Adipocyte (in vitro differentiated cells): Measurements from ENCODE around the gene WTIP.
"Not testable (repeated sequence)": the region's sequence is repeated elsewhere in the genome, so short reads cannot be mapped to it uniquely, and the experiment has no call there.

ENCODE experiments used
- DNase-seq: peaks from one replicate; pipeline ENCODE4 v3.0.0-alpha.2; 2015; ENCODE audit warnings: low read depth
- H3K27me3 ChIP-seq: replicated peaks from 2 replicates; pipeline ENCODE4 v1.7.0; 2013; ENCODE audit warnings: mild to moderate bottlenecking, low read length, moderate library complexity; ENCODE audit not compliant: control insufficient read depth, insufficient read depth
- H3K36me3 ChIP-seq: 2 replicates; pipeline ENCODE4 v1.7.0; 2013; ENCODE audit warnings: low read length, mild to moderate bottlenecking, moderate library complexity; ENCODE audit not compliant: control insufficient read depth, insufficient read depth, severe bottlenecking
- H3K4me1 ChIP-seq: 2 replicates; pipeline ENCODE4 v1.7.0; 2013; ENCODE audit warnings: mild to moderate bottlenecking, low read length, moderate library complexity; ENCODE audit not compliant: control insufficient read depth, insufficient read depth
- H3K4me3 ChIP-seq: 2 replicates; pipeline ENCODE4 v1.7.0; 2013; ENCODE audit warnings: mild to moderate bottlenecking, low read length, moderate library complexity
- H3K9ac ChIP-seq: 2 replicates; pipeline ENCODE4 v1.7.0; 2013; ENCODE audit warnings: mild to moderate bottlenecking, low read length, moderate library complexity
- H3K9me3 ChIP-seq: 2 replicates; pipeline ENCODE4 v1.7.0; 2013; ENCODE audit warnings: mild to moderate bottlenecking, low read length, moderate library complexity; ENCODE audit not compliant: control insufficient read depth

WTIP gene

DNA sequence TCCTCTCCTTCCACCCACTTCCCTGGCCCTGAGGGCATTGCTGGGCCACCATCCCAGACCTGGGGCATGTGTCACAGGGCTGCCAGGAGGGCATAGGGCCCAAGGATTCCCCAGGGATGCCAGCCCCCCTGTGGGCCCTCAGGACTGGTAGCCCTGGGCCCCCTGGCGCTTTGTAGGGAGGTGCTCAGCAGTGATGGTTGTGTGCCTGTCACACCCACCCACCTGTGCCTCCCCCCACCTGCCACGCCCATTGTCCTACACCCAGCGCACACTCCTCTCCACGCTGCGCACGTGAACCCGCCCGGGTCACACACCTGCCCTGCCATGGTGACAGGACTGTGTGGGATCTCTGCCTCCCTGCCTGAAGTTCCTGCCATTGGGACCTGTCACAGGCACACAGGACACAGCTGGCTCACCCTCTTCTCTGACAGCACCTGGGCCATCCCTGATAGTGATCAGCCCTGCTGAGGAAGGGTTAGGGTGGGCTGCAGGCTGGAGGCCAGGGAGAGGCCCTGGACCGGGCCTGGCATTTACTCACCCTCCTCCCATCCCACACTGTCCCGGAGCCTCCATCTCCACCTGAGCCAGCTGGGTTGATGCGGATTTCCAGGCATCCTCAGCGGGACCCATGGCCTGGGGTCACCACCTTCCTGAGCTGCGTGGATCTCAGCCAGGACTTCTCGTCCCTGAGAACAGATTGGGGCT is 23.9 kb downstream of the WTIP start:
- Histone ChIP-seq H3K4me3 (no peak overlapping the region), H3K27me3 (no peaks in the 10 kb centered on the region), H3K9me3 (no peaks in the 10 kb centered on the region), H3K4me1 (peaks cover 28% of the 10 kb centered on the region), H3K36me3 (no peaks in the 10 kb centered on the region), H3K9ac (no peak overlapping the region)
- DNase-seq = no peak

- Histone ChIP-seq H3K9ac (no peak overlapping the region), H3K4me1 (peaks cover 28% of the 10 kb centered on the region), H3K27me3 (no peaks in the 10 kb centered on the region), H3K36me3 (no peaks in the 10 kb centered on the region), H3K9me3 (peaks cover 3% of the 10 kb centered on the region), H3K4me3 (no peak overlapping the region)
- DNase-seq = no peak
Measured at GRCh38 chr19:34506026-34506370, 24.4 kb downstream of the WTIP start.

GRCh38 chr19:34507414-34508067 is 26.0 kb downstream of the WTIP start:
- DNase-seq = no peak
- H3K36me3 ChIP-seq = no peaks in the 10 kb centered on the region
- H3K4me3 ChIP-seq = no peak overlapping the region
- no peak overlapping the region for H3K9ac ChIP-seq
- H3K4me1 ChIP-seq = peaks cover 20% of the 10 kb centered on the region
- H3K27me3 ChIP-seq = no peaks in the 10 kb centered on the region
- peaks cover 7% of the 10 kb centered on the region for H3K9me3 ChIP-seq

DNA sequence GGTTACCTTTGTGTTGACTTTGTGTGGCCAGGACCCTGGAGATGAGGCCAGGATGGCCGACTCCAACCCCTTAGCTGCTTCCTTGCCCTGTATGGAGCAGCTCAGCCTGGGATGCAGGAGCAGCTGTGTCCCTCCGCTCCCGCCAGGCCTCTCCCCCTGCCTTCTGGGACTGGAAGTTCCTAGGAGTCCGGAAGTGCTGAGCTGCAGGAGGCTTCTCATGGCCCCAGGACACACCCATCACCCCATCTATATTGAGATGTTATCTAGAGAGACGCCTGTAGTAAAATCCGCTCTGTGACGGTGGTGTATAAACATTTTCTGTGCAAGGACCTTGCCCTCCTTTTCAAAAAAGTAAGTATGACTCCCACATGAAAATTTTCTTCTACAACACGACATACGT is 27.0 kb downstream of the WTIP start:
- H3K27me3 ChIP-seq = no peaks in the 10 kb centered on the region
- H3K9me3 ChIP-seq = peaks cover 7% of the 10 kb centered on the region
- H3K9ac ChIP-seq = no peak overlapping the region
- H3K4me3 ChIP-seq = no peak overlapping the region
- H3K4me1 ChIP-seq = peaks cover 10% of the 10 kb centered on the region
- no peak for DNase-seq
- H3K36me3 ChIP-seq = no peaks in the 10 kb centered on the region

- not testable (repeated sequence) for H3K27me3 ChIP-seq, H3K9ac ChIP-seq, DNase-seq, H3K4me1 ChIP-seq, H3K9me3 ChIP-seq, H3K36me3 ChIP-seq, H3K4me3 ChIP-seq
Measured at GRCh38 chr19:34510904-34511303, 29.3 kb downstream of the WTIP start.

DNA sequence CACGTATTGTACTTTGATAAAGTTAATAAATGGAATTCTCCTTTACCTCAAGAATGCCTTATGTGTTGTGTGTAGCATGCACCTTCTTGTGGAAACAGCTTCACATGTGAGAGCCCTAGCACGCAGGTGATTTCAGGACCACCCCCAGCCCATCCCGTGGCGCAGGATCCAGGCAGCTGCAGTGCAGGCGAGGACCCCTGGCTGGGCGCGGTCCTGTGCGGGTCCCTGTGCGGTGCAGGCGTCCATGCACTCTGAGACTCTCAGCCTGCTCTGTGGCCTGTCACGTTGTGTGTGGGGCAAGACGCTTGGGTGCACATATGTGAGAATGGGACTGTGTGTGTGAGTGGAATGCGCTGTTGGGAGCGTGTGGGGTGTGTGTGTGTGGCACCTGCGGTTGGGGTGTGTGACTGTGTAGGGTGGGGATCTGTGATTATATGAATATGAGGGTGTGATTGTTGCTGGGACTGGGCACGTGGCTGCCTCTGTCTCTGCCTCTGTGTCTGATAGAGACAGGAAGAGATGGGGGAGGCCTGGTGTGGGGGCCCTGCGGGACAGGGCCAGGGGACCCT is 30.8 kb downstream of the WTIP start:
- peaks cover 7% of the 10 kb centered on the region for H3K9me3 ChIP-seq
- H3K27me3 ChIP-seq = no peaks in the 10 kb centered on the region
- DNase-seq = no peak
- H3K4me3 ChIP-seq = no peak overlapping the region
- H3K4me1 ChIP-seq = no peaks in the 10 kb centered on the region
- no peak overlapping the region for H3K9ac ChIP-seq
- no peaks in the 10 kb centered on the region for H3K36me3 ChIP-seq

DNA sequence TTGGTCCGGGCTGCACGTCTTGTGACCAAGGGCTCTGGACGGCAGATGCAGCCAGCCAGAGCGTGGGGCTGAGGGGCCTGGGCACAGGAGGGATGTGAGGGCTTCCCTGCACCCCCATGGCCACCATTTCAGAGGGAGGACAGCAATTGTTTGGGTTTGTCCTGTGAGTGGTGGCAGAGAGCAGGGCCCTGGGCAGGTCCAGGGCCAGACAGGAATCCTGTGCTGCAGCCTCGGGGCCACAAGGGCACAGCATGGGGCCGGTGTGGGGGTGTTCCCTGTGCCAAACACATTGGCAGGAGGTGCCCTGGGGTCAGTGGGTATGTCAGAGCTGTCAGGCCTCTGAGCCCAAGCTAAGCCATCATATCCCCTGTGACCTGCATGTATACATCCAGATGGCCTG is 32.2 kb downstream of the WTIP start:
- Histone ChIP-seq H3K4me1 (no peaks in the 10 kb centered on the region), H3K9me3 (peaks cover 7% of the 10 kb centered on the region), H3K4me3 (no peak overlapping the region), H3K36me3 (no peaks in the 10 kb centered on the region), H3K9ac (no peak overlapping the region), H3K27me3 (no peaks in the 10 kb centered on the region)
- no peak for DNase-seq

GRCh38 chr19:34519602-34520001 is 38.0 kb downstream of the WTIP start:
- Histone ChIP-seq H3K36me3 (no peaks in the 10 kb centered on the region), H3K9me3 (peaks cover 6% of the 10 kb centered on the region), H3K4me3 (no peak overlapping the region), H3K27me3 (no peaks in the 10 kb centered on the region), H3K4me1 (no peaks in the 10 kb centered on the region), H3K9ac (no peak overlapping the region)
- DNase-seq = no peak

DNA sequence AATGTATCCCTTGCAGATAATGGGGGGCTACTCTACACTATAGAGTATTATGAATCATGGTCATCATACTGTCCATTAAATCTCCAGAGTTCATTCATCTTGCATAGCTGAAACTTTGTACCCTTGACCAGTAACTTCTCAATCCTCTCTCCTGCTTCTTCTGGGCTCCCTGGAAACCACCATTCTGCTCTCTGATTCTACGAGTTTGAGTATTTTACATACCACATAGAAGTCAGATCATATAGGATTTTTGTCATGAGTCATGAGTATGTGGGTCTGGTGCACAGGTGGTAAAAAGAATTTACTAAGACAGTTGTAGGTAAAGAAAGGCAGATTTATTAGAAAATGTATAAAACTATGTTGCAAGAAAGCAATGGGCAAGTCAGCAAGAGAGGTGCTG is 41.9 kb downstream of the WTIP start:
- no peak for DNase-seq
- H3K9ac ChIP-seq = no peak overlapping the region
- peaks cover 6% of the 10 kb centered on the region for H3K9me3 ChIP-seq
- H3K36me3 ChIP-seq = no peaks in the 10 kb centered on the region
- no peaks in the 10 kb centered on the region for H3K4me1 ChIP-seq
- H3K27me3 ChIP-seq = no peaks in the 10 kb centered on the region
- H3K4me3 ChIP-seq = no peak overlapping the region

GRCh38 chr19:34525001-34525400 is 43.4 kb downstream of the WTIP start:
- Histone ChIP-seq H3K36me3 (no peaks in the 10 kb centered on the region), H3K4me1 (no peaks in the 10 kb centered on the region), H3K27me3 (no peaks in the 10 kb centered on the region), H3K4me3 (no peak overlapping the region), H3K9ac (no peak overlapping the region), H3K9me3 (peaks cover 9% of the 10 kb centered on the region)
- no peak for DNase-seq

GRCh38 chr19:34534206-34534605 is 52.6 kb downstream of the WTIP start:
- H3K27me3 ChIP-seq = no peaks in the 10 kb centered on the region

More at GRCh38 chr19:34534206-34534605, 52.6 kb downstream of the WTIP start:
- no peaks in the 10 kb centered on the region for H3K4me1 ChIP-seq
- DNase-seq = no peak
- no peak overlapping the region for H3K4me3 ChIP-seq
- H3K9ac ChIP-seq = no peak overlapping the region
- H3K9me3 ChIP-seq = peaks cover 8% of the 10 kb centered on the region
- no peaks in the 10 kb centered on the region for H3K36me3 ChIP-seq
